ENCODE measurements around the gene DUS2.

DUS2 gene

DNA sequence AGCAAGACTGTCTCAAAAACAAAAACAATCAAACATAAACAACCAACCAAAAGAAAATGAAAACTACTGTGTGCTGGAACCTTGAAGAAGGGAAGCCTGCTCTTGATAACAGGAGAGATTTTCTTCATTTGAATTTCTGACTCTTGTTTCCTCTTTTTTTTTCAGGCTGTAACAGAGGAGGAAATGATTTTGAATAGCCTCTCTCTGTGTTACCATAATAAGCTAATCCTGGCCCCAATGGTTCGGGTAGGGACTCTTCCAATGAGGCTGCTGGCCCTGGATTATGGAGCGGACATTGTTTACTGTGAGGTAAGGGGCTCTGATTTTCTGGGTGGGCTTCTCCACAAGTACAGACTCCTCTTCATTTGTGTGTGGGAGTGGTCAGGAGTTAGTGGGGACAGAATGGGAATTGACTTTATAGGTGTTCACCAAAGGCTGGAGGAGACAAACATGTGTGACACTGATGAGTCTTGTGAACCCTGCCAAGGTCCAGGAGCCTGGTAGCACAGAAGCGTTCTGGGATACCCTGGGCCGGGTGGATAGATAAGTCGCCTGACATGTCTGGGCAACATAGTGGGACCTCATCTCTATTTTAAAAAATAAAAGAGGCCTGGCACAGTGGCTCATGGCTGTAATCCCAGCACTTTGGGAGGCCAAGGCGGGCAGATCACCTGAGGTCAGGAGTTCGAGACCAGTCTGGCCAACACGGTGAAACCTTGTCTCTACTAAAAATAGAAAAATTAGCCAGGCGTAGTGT is 14.9 kb downstream of the DUS2 start:
- no peak for TF ChIP-seq ZFX (IDR thresholded peaks at IDR 0.05; ENCODE audit: borderline replicate concordance)
- TF ChIP-seq, protein P1, sequence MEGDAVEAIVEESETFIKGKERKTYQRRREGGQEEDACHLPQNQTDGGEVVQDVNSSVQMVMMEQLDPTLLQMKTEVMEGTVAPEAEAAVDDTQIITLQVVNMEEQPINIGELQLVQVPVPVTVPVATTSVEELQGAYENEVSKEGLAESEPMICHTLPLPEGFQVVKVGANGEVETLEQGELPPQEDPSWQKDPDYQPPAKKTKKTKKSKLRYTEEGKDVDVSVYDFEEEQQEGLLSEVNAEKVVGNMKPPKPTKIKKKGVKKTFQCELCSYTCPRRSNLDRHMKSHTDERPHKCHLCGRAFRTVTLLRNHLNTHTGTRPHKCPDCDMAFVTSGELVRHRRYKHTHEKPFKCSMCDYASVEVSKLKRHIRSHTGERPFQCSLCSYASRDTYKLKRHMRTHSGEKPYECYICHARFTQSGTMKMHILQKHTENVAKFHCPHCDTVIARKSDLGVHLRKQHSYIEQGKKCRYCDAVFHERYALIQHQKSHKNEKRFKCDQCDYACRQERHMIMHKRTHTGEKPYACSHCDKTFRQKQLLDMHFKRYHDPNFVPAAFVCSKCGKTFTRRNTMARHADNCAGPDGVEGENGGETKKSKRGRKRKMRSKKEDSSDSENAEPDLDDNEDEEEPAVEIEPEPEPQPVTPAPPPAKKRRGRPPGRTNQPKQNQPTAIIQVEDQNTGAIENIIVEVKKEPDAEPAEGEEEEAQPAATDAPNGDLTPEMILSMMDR (IDR thresholded peaks at IDR 0.05) = no peak
- H3K27ac ChIP-seq = no peak overlapping the region

DNA sequence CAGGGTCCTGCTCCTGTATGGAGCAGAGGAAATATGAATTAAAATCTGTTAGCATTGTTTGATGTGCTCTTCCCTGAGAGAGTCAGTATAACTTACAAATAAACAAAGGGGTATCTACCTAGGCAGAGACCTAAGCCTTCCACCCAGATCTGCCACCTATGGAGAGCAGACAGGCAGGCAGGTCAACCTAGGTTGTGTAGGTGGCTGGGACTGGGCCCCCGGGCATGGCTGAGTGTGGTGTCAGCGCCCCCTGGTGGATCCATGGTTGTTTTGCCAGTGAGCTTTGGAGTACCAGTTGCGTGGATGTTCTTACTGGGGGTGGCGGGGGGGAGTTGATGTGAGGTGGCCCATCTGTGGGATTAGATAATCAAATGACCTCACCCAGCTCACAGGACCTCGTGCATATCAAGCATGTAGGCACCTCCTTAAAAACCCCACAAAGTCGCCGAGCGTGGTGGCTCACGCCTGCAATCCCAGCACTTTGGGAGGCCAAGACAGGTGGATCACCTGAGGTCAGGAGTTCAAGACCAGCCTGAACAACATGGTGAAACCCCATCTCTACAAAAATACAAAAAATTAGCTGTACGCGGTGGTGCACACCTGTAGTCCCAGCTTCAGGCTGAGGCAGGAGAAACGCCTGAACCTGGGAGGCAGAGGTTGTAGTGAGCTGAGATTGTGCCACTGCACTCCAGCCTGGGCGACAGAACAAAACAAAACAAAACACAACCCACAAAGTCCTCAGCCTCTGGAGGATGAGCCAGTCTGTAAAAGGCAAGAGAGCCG is 17.6 kb downstream of the DUS2 start:
- no peak for TF ChIP-seq ZFX (IDR thresholded peaks at IDR 0.05; ENCODE audit: borderline replicate concordance)
- TF ChIP-seq, protein P1 (IDR thresholded peaks at IDR 0.05) = peak; percentile 94

GRCh38 chr16:68041783-68042182 is 18.7 kb downstream of the DUS2 start:
- TF ChIP-seq, protein P1 (IDR thresholded peaks at IDR 0.05) = no peak
- TF ChIP-seq ZFX (IDR thresholded peaks at IDR 0.05; ENCODE audit: borderline replicate concordance) = no peak
- no peak overlapping the region for H3K27ac ChIP-seq

More for the DNA sequence above, 17.6 kb downstream of the DUS2 start:
- H3K27ac ChIP-seq = no peak overlapping the region

GRCh38 chr16:68046106-68046505 is 23.0 kb downstream of the DUS2 start:
- no peak overlapping the region for H3K27ac ChIP-seq
- TF ChIP-seq, protein P1 (IDR thresholded peaks at IDR 0.05) = no peak
- no peak for TF ChIP-seq ZFX (IDR thresholded peaks at IDR 0.05; ENCODE audit: borderline replicate concordance)

DNA sequence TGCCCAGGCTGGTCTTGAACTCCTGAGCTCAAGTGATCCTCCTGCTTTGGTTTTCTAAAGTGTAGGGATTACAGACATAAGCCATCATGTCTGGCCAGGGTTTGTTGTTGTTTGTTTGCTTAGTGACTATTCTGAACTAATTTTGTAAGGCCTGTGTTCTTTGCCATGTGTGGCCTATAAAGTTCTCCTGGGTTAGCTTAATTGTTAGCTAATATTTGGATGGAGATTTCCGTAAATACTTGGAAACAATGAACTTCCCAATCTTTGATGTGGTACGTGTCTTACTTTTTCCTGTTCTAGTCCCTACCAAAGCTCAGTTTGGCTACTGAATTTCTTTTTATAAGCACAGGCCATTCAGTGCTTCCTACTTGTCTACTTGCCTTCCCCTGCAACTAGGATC is 24.9 kb downstream of the DUS2 start:
- TF ChIP-seq ZFX (IDR thresholded peaks at IDR 0.05; ENCODE audit: borderline replicate concordance) = no peak
- TF ChIP-seq, protein P1 (IDR thresholded peaks at IDR 0.05) = no peak
- peak overlapping the region; percentile 25; the same call in 1 of the 2 replicates for H3K27ac ChIP-seq

DNA sequence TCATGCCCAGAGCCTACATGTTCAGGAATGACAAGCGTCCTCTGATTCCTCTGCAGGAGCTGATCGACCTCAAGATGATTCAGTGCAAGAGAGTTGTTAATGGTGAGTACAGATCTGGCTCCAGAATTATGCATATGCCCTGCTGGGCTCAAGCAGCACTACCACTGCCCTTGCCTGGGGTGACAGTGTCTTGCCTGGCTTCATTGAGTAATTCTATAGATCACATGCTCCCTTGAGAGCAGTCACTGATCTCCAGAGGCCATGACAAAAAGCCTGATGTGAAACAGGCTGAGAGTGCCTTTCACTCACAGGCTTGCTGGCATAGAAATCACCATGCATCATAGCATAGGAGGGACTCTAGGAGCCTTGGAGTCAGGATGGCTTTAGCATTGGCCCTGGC is 26.4 kb downstream of the DUS2 start:
- no peak overlapping the region for H3K27ac ChIP-seq
- TF ChIP-seq ZFX (IDR thresholded peaks at IDR 0.05; ENCODE audit: borderline replicate concordance) = no peak
- TF ChIP-seq, protein P1 (IDR thresholded peaks at IDR 0.05) = no peak

DNA sequence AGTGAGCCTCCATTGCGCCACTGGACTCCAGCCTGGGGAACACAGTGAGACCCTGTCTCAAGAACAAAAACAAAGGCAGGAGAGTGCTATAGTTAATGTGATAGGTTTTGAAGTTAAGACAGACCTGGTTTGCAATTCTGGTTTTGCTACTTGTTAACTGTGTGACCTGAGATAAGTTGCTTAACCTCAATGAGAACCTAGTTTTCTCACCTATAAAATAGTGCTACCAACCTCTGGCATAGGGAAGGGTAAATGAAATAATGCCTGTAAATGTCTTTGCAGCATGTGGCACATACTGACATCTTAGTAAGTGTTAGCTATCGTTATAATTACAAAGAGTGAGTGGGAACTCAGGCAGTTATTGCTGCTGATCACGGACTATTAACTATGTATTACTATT is 32.3 kb downstream of the DUS2 start:
- TF ChIP-seq, protein P1 (IDR thresholded peaks at IDR 0.05) = no peak
- TF ChIP-seq ZFX (IDR thresholded peaks at IDR 0.05; ENCODE audit: borderline replicate concordance) = no peak
- no peak overlapping the region for H3K27ac ChIP-seq
